Stimulated activated CD8-positive, alpha-beta memory T cell treated with anti-CD3 and anti-CD28 coated beads, Interleukin-4, amount 100 ng/mL, for 24 hours (primary cell): ENCODE results near the gene TRPM2.
"Not testable (repeated sequence)": the region's sequence is repeated elsewhere in the genome, so short reads cannot be mapped to it uniquely, and the experiment has no call there.

Experiments
- DNase-seq: peaks from one replicate; pipeline ENCODE4 v3.0.0-alpha.2; 2020; ENCODE audit warnings: low read depth

TRPM2 gene

GRCh38 chr21:44415073-44416025, 61.9 kb downstream of the TRPM2 start:
- no peak for DNase-seq

GRCh38 chr21:44416193-44416592, 62.8 kb downstream of the TRPM2 start:
- no peak for DNase-seq

- not testable (repeated sequence) for DNase-seq
Observed at GRCh38 chr21:44417621-44418107, 64.2 kb downstream of the TRPM2 start.

- no peak for DNase-seq
Observed at GRCh38 chr21:44418108-44418875, 64.9 kb downstream of the TRPM2 start.

GRCh38 chr21:44418876-44419230, 65.4 kb downstream of the TRPM2 start:
- DNase-seq: no peak

GRCh38 chr21:44419679-44420078, 66.3 kb downstream of the TRPM2 start:
- no peak for DNase-seq

GRCh38 chr21:44420416-44421205, 67.2 kb downstream of the TRPM2 start:
- no peak for DNase-seq

GRCh38 chr21:44421901-44422840, 68.8 kb downstream of the TRPM2 start:
- DNase-seq: no peak

GRCh38 chr21:44423312-44423821, 69.9 kb downstream of the TRPM2 start:
- no peak for DNase-seq

GRCh38 chr21:44423941-44424607, 70.7 kb downstream of the TRPM2 start:
- no peak for DNase-seq

GRCh38 chr21:44424608-44425306, 71.3 kb downstream of the TRPM2 start:
- DNase-seq: no peak

- no peak for DNase-seq
Observed at GRCh38 chr21:44425307-44425894, 72.0 kb downstream of the TRPM2 start.

- no peak for DNase-seq
Observed at GRCh38 chr21:44425895-44426662, 72.7 kb downstream of the TRPM2 start.

GRCh38 chr21:44426663-44427191, 73.3 kb downstream of the TRPM2 start:
- DNase-seq: no peak

- DNase-seq: no peak
Observed at GRCh38 chr21:44427241-44428120, 74.1 kb downstream of the TRPM2 start.

- no peak for DNase-seq
Observed at GRCh38 chr21:44428281-44428960, 75.0 kb downstream of the TRPM2 start.

- no peak for DNase-seq
Observed at GRCh38 chr21:44429894-44430293, 76.5 kb downstream of the TRPM2 start.
